Measurements from ENCODE around the gene ZNF488.
A peak's percentile ranks its signal among the peaks of the same experiment; 100 is the strongest.

The ZNF488 gene

GRCh38 chr10:47348661-47349470 is 35.2 kb downstream of the ZNF488 start:
- no peak for DNase-seq (ENCODE audit: low read depth in 2 of 2)

DNA sequence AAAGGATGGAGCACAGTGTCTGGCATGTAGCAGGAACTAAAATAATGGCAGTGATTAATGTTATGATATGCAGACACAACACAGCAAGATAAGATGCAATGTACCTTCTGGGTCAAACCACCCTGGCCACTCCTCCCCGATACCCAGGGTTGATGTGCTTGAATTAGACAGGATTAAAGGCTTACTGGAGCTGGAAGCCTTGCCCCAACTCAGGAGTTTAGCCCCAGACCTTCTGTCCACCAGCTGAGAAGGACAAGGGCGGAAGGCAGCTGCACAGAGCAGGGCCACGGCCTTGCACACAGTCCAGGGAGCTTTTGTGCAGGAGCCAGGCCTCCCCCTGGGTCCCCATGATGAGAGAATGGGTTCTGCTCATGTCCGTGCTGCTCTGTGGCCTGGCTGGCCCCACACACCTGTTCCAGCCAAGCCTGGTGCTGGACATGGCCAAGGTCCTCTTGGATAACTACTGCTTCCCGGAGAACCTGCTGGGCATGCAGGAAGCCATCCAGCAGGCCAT is 35.9 kb downstream of the ZNF488 start, which contains the start of gene RBP3:
TSS of gene RBP3 (plus strand) at position 226 of the 514 bp plus-strand sequence. CDS start at position 348, 122 bp downstream.
- no peak for DNase-seq (ENCODE audit: low read depth in 2 of 2)

DNA sequence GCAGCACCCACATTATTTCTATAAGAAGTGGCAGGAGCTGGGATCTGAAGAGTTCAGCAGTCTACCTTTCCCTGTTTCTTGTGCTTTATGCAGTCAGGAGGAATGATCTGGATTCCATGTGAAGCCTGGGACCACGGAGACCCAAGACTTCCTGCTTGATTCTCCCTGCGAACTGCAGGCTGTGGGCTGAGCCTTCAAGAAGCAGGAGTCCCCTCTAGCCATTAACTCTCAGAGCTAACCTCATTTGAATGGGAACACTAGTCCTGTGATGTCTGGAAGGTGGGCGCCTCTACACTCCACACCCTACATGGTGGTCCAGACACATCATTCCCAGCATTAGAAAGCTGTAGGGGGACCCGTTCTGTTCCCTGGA is 36.8 kb downstream of the ZNF488 start:
- DNase-seq (ENCODE audit: low read depth in 2 of 2): no peak

- no peak for DNase-seq (ENCODE audit: low read depth in 2 of 2)
Observed at GRCh38 chr10:47346581-47347302, 37.4 kb downstream of the ZNF488 start.

DNA sequence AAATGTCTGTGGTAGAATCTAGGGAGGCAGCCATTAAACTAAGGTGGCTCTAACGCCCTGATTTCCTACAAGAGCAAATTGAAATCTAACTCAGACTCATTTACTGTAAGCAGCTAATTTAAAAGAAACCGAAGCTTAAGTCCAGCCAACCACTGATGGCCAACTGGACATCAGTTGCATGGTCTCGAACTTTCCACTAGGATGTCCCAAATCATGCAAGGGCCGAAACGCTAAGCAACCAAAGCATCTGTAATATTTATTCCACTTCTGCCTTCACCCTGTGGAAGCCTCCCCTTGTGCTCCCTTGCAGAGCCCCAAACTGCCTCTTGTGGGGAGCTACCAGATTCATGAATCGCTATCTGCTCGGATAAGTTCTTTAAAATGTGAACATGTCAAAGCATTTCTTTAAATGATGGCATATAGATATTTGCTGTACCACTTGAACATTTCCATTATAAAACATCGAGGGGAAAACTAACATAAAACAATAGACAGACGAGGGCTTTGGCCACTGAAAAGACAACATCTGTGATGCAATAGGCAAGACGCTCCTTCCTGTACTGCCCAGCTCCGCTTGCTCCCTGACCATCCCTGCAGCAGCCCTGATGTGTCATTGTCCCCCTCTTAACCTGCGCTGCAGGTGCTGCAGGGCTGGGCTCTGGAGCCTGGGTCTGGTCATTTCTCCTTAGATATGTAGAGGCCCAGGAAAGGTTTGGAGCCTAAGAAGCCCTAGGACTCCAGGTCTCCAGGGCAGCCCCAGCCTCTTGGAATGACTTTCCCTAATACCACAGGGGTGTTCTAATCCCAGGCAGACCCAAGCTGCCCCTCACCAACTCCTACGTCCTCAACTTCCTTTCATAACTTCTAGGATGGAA is 38.9 kb downstream of the ZNF488 start:
- DNase-seq (ENCODE audit: low read depth in 2 of 2): no peak

- peak; percentile 54 to 75 for DNase-seq (ENCODE audit: low read depth in 2 of 2)
Observed at GRCh38 chr10:47340608-47341170, 43.4 kb downstream of the ZNF488 start.

- no peak for DNase-seq (ENCODE audit: low read depth in 2 of 2)
Observed at GRCh38 chr10:47339759-47340607, 44.1 kb downstream of the ZNF488 start.

GRCh38 chr10:47339186-47339735 is 44.8 kb downstream of the ZNF488 start:
- no peak for DNase-seq (ENCODE audit: low read depth in 2 of 2)

GRCh38 chr10:47337310-47337709 is 46.8 kb downstream of the ZNF488 start:
- no peak for DNase-seq (ENCODE audit: low read depth in 2 of 2)

- no peak for DNase-seq (ENCODE audit: low read depth in 2 of 2)
Observed at GRCh38 chr10:47336387-47337134, 47.5 kb downstream of the ZNF488 start.

- DNase-seq (ENCODE audit: low read depth in 2 of 2): no peak
Observed at GRCh38 chr10:47335906-47336305, 48.2 kb downstream of the ZNF488 start.

- no peak for DNase-seq (ENCODE audit: low read depth in 2 of 2)
Observed at GRCh38 chr10:47334466-47335295, 49.4 kb downstream of the ZNF488 start.

GRCh38 chr10:47333532-47333931 is 50.6 kb downstream of the ZNF488 start:
- no peak for DNase-seq (ENCODE audit: low read depth in 2 of 2)

DNA sequence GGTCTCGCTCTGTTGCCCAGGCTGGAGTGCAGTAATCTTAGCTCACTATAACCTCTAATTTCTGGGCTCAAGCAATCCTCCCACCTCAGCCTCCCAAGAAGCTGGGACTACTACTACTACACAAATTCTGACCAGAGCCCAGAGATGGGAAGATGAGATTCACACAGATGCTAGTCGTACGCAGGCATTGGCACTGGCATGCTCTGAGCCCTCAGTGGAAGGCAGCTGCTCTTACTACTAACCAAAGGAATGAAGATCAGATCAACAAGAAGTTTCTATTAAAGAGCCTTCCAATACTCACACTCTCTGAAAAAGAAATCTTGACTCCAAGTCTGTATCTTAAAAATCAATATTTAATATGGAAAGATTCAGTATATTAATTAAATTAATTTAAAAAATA is 51.1 kb downstream of the ZNF488 start:
- no peak for DNase-seq (ENCODE audit: low read depth in 2 of 2)

DNA sequence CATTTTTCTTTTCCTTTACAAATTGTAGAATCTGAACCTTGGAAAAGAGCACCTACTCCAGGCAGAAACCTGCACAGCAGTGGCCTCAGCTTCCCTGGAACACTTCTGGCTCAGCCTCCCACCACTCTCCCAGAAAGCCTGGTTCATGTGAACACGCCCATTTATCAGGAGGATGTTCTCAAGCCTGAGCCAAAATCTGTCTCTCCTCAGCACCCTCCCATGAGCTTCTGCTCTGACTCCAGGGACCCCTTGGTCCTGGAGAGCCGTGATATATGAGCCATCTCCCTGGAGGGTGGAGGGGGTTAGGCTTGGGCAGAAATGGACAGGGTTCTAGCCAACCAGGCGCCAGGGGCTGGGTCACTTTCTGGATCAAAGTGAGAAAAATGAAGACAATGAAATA is 51.7 kb downstream of the ZNF488 start:
- no peak for DNase-seq (ENCODE audit: low read depth in 2 of 2)

- DNase-seq (ENCODE audit: low read depth in 2 of 2): no peak
Observed at GRCh38 chr10:47331954-47332353, 52.1 kb downstream of the ZNF488 start.

DNA sequence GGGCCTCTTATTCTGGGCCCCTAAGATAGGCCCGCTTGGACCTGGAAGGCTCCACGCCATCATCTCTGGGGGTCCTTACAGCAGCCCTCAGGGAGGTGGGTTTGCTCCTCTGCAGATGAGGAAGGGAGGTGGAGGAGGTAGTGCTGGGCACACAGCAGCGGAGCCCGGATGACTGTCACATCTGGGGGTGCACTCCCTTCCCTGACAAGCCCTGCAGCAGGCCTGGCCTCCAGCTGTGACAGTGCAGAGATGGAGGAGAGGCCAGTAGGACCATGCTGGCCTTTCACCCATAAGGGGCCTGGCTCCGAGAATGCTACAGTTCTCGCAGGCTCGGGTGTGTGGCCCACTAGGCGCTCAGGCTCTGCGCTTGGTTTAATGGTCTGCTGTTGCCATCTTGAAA is 52.6 kb downstream of the ZNF488 start:
- no peak for DNase-seq (ENCODE audit: low read depth in 2 of 2)

DNA sequence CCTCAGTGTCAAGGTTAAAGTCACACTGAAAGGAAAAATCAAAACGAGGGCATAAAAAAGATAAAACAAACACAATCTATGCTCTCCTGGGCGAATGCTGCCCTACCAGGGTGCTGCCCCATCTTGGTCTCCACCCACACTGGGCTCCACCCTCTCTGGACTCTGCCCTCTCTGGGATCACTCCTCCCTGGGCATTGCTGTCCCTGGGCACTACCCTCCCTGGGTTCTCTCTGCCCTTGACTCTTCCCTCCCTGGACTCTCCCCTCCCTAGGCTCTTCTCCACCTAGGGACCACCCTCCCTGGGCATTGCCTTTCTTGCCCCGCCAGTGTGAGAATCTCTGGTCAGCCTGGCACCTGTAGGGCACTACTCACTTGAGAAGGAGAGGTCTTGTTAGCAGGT is 53.3 kb downstream of the ZNF488 start:
- no peak for DNase-seq (ENCODE audit: low read depth in 2 of 2)

DNA sequence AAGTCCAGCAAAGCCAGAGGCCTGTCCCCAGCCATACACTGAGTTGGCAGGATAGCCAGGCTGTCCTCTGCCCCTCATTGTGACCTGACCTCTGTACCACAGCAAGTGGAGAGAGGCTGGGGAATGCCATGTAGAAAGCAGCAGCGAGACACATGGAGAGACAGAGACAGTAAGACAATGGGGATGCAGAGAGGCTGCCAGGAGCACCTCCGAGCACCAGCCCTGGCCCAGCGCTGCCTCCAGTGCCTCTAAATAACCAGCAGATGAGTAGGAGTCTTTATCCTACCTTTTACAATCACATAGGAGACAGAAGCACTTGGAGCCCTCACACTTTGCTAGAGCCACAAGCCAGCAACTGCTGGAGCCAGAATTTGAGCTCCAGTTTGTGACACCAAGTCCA is 53.7 kb downstream of the ZNF488 start:
- no peak for DNase-seq (ENCODE audit: low read depth in 2 of 2)
